HG03354 (cell line): Measurements from ENCODE around the gene MAPKAPK2.

Source experiments
- ATAC-seq: cut with Tn5 transposase; IDR thresholded peaks from one replicate; pipeline ENCODE4 v1.9.1; 2021; ENCODE audit warnings: mild to moderate bottlenecking; ENCODE audit not compliant: unreplicated experiment, poor library complexity, severe bottlenecking

The MAPKAPK2 gene

DNA sequence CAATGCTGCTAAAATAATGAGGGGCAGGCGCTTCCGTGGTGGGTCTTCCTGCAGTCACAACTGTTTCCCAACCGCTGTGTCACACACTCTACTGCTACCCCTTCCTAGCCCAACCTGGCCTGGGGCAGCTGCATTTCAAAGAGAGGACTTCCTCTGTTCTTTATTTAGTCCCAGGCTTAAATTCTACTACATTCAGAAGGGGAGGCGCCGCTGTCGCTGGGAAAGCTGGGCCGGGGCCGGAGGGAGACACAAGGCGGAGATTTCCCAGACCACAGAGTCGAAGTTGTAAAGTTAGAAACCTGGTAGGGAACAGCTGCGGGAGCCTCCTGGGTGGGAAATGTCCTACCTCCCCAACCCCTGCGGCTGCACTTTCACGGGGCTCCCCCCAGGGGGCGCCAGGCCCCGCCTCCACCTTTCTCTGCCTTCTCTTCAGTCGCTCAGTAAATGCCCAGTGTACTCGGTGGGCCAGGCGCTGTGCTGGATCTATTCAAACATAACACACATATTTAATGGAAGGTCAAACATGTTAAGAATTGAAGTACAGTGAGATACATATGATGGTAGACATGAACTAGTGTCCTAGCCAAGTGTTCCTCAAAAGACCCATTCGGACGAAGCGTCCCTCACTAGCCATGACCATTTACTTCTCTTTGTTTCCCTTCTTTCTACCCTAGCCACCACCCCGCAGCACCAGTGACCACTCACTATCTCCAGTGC lies 26.3 kb upstream of the MAPKAPK2 start:
- ATAC-seq, result peak; percentile 79

DNA sequence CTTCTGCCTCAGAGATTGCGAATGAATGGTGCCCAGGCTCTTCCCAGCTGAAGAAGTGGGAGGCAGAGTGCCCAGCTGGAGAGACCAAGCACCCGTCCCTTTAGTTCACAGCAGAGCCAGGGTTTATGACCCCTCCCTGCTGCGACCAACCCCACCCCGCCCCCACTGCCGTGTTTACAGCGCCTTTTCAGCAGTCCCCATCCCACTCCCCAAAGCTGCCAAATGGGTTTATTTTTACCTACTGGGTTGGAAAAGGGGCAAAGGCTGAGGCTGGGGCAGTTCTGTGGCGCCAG lies 25.8 kb upstream of the MAPKAPK2 start:
- ATAC-seq, result no peak

DNA sequence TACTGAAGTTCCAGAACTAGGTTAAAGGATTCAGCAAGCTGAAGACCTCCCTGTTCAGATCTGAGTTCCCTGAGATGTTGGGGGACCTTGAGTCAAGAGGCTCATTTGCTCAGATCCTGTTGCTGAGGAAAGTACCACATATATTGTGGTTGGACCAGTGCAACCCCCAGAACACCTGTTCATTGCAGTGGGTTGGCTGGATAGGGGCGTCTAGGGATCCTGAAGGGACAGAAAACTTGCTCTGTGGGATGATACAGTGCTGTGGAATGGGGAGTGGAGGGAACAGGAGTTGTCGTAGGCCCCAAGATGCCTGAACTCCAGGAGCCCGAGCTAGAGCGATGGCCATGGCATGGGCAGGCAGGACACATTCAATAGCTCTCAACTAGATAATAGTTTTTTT lies 24.6 kb upstream of the MAPKAPK2 start:
- no peak for ATAC-seq

DNA sequence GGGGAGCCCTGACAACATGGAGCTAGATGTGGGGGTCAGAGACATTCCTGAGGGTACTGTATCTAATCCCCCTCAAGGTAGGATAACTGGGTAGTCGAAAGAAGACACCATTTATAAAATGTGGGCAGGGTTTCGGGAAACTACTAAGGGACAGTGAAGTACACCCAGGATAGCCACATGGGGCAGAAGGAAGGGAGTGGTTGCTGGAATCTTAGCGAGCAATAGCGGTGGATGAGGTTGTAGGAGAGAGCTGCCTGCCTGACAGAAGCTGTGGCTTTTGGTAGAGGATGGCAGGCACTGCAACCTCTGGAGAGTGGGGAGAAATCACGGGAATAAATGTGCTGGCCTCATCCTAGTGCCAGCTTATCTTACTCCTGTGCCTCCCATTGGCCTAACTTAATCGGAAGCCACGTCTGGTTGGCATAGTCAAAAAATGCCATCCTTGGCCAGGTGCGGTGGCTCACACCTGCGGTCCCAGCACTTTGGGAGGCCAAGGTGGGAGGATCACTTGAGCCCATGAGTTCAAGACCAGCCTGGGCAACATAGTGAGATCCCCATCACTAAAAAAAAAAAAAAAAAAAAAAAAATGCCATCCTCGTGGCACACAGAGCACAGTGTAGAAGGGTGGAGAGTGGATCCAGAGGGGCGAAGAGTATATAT lies 23.4 kb upstream of the MAPKAPK2 start:
- no peak for ATAC-seq

DNA sequence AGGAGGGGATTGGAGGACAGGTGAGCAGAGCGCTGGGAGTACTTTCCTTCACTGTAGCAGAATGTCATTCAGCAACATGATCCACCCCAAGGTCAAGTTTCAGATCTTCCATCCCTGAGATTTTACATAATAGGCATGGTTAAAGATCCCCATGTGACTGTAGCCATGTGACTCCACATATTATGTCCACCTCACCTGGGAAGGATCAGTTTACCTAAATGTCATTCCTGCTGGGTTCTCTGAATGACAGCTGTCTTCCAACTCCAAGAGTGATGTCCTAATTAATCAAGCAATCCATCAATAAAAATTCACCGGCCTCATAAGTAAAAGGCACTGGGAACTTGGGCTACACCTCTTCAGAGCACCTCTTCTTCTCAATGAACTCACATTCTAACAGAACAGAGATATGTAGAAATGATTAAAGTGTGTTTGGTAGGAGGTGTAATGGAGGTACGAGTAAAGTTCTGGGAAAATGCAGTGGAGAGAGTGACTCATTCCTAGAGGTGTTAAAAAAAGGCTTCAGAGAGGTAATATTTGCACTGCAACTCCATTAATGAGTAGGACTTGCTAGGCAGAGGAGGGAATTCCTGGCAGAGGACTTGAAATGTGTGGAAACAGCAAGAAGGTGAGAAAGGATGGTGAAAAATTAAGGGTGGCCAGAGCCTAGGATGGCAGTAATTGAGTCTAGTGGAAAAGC lies 22.2 kb upstream of the MAPKAPK2 start:
- no peak for ATAC-seq

DNA sequence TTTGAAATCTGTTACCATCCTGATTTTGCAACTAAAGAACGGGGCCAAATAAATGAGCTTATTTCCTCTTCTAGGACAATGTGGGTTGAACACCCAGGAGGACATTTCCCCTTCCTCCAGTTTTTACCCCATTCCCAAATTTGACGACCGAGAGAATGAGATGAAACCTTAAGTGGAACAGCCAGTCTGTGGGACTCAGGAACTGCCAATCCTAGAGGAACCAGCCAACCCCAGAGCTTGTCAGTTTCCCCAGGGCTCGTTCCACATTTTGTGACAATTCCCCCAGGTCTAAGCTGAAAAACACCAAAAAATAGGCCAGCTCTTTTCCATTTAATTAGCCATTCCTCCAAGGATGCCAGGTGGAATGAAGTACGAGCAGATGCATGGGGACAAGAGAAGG lies 21.3 kb upstream of the MAPKAPK2 start:
- no peak for ATAC-seq

DNA sequence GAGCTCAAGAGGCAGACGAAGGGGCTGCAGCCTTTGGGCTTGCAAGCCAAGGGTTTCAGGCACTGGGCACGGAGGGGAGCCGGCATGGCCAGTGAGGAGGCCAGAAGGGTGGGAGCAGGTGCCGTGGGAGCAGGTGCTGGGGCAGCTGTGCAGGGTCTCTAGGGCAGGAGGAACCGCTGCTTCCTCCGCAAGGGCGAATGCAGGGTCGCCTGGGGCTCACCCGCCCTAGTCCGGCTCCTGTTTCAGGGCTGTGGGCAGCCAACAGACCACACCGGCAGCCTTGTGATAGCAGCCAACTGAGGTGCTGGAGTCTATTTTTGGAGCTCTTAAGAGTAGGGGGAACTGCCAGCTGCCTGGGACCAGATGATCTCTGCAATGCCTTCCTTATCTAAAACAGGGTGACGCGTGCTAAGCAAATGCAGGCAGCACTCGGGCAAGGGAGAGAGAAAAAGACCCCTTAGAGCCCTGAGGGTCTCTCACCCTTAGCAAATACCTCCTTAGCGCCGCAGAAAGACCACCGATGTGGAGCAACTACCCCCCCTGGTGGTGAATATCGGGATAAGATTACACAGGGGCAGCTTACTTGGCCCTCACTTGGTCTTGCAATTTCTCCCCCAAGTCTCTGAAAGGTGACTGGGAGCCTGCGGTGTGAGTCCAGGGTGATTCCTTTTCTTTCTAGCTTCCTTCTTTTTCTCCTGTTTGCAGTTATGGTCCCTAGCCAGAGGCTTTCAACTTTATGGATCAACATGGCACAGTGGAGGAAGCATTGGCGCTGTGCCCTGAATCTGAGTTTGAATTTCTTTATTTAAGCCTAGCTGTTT lies 20.7 kb upstream of the MAPKAPK2 start:
- ATAC-seq, result peak; percentile 68

DNA sequence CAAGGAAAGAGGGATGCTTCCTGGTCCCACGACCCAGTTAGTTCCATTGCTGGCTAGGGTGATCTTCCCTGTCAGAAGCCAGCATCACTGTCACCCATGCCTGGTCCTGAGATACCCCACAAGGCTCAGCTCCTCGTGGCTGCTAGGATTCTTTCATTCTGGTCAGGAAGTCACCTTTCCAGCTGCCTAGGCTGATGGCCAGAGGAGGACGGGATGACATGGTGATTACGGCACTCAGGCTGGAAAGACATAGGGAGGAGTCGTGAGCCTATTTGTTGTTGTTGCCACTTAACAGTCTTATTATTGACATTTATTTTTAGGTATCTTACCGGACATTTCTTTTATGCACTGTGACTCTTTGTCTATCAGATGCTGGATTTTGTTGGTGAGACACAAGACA lies 20.0 kb upstream of the MAPKAPK2 start:
- ATAC-seq, result no peak

DNA sequence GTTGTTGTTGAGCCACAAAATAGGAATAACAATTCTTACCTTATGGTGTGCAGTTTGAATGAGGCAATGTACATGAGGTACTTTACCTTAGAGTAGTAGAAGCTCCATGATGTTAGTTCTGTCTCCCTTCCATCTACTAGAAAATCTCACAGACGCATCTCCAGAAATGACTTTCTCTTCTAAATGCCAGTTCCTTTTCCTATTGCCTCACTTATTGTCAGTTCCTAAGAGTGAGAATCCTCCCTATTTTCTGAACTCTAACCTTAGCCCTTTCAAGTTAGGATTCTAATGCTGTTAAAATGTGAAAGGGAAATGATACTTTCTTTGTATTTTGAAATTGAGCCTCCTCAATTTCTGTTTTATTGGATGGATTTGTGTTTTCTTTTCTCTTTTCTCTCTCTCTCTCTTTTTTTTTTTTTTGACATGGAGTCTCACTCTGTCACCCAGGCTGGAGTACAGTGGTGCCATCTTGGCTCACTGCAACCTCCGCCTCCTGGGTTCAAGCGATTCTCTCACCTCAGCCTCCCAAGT lies 18.6 kb upstream of the MAPKAPK2 start:
- ATAC-seq, result no peak

DNA sequence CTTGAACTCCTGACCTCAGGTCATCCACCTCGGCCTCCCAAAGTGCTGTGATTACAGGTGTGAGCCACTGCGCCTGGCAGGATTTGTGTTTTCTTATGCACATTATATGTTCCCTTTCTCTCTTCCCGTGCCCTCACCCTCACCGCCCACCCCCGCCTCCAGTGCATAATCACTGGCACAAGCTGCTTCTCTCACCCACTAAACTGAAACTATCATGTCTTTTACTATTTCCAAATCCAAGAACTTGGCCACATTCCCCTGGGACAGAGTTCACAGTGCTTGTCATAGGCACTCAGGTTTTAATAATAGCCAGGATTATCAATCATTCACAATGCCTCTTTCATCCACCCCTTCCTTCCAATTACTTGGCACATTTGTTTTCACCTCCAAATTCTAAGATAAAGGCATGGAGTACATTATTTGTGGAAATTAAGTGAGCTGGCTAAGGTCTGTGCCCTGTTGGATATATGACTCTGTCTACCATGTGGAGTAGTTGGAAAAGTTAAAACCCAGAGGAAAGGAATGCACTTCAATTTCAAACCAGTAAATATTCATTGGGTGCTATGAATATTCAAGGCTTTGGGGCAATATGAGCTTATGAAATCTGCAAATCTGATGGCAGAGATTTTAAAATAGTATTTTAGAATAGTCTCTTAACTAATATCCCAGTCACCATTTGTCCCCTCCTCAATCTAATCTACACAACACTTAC lies 17.6 kb upstream of the MAPKAPK2 start:
- ATAC-seq, result no peak

DNA sequence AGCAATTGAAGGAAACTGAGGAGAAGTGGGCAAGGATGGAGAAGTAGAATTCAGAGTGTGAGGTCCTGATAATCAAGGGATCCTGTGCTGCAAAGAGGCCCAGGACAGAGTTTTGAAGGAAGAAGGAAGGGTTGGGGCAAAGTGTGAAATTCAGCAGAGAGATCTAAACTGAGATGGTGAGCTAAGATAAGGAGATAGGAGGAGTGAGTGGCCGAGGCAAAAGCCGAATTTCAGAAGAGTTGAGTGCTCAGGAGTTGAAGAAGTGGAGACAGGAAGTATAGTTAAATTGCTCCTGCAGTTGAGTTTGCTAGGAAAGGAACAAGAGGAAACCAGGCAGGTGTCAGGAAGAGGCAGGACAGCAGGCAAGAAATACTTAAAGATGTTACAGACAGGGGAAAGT lies 16.4 kb upstream of the MAPKAPK2 start:
- no peak for ATAC-seq

DNA sequence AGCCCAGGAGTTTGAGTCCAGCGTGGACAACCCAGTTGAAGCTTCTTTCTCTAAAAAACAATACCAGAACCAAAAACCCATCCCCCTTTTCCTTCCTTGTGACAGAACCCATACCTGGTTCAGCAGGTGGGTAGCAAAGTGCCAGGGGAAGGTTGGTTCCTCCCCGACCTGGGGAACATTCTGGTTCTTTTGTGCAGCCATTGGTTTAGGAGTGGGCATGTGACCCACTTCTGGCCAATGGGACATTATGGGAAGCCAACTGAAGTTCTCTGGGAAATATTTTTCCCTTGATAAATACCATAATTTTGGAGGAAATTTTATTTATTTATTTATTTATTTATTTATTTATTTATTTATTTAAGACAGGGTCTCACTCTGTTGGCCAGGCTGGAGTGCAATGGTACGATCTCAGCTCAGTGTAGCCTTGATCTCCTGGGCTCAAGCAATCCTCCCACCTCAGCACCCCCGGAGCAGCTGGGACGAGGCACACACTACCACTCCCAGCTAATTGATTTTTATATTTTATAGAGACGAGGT lies 15.8 kb upstream of the MAPKAPK2 start:
- ATAC-seq, result no peak

DNA sequence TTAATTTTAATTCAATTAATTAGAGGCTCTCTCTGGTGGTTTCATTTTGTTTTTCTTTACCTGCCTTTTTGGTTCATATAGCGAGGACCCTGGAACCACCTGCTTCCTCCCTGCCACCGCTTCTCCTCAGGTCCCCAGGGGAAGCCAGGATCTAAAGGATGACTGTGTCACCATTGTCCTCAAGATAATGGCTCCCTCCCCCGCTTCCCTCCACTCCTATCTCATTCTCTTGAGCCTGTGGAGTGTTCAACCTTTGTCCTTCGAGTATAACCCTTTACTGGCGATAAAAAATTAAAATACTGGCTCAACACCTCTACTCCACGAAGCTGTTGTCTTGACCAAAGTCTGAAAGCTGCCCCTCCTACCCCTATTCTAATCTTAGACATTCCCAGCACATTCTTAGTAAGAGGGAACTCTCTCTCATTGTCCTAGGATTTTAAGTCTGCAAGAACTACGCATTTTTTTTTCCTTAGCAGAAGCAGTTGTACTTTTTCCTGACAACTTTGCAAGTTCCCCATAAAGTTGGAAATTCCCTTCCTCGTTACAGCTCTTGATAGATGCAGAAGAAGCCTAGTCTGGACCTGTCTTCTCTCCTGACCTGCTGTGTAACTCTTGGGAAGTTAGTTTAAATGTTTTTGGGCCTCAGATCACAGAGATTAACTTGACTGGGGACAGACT lies 12.6 kb upstream of the MAPKAPK2 start:
- ATAC-seq, result no peak

DNA sequence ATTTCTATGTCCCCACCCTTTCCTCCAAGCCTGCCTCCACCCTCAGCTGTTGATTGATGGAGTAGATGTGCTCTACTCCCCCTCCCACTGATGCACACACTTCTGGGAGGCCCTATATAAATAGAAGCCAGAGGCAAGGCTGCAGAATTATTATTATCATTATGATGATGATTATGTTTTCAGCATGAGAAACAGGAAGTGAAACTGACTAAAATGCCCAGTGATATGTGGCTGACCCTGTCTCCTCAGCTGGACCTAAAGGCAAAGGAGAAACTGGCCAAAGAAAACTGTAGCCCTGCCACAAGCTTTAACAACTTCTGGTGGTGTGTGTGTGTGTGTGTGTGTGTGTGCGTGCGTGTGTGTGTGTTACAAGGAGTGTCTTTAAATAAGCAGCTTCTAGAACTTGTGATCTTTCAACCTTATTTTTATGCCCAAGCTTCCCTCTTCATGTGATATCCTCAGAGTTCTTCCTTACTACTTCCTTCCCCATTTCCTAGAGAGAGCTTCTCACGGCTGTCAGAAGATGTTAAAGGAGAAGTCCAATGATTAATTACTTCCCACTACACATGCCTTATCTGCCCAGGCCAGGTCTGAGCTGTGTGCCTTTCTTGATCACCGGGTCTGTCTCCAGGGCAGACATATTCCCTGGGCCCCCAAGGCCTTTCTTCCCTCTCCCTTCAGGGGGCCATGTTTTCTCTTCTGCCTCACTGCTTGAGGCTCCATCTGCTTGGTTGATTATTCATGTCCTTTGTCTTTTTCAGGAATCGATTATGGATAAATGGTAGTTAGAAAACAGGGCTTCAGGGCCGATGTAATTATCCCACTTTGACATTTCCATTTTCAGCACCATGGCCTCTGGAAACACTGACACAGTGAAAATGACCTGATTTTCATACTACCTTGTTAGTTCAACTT lies 11.6 kb upstream of the MAPKAPK2 start:
- no peak for ATAC-seq

DNA sequence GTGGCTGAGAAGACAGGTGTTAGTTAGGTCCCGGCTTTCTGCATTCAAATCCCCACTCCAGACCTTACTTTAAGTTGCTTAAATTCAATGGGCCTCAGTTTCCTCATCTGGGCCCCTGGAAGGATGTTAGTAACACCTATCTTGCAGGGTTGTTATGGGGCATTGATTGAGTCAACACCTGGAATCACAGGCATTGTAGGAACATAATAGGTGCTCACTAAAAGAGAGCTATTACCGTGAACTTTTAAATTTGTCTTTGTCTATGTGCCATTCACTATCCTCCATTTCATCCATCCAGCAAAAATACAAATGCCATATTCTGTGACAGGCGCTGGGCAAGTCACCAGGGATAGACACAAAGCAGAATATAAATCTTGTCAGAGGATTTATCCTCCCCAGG lies 10.5 kb upstream of the MAPKAPK2 start:
- ATAC-seq, result no peak

DNA sequence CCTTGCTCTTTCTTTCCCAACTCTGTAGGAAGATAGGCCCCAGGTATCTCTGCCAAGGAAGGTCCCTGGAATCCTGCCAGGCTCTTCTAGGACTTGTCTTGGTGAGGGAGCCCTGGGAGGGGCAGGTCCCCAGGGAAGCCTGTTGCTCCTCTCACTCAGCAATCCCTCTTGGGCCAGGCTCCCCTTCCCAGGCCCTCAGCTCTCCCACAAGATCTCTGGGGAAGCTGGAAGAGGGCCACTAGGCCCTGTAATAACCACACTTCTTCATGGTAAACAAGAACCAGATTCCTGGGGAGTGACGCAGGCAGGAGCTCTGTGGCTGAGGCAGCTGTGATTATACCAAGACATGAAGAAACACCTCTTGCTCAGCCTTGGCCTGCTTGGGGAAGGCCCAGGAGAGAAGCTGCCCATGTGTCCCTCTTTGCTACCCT lies 9.9 kb upstream of the MAPKAPK2 start:
- no peak for ATAC-seq

DNA sequence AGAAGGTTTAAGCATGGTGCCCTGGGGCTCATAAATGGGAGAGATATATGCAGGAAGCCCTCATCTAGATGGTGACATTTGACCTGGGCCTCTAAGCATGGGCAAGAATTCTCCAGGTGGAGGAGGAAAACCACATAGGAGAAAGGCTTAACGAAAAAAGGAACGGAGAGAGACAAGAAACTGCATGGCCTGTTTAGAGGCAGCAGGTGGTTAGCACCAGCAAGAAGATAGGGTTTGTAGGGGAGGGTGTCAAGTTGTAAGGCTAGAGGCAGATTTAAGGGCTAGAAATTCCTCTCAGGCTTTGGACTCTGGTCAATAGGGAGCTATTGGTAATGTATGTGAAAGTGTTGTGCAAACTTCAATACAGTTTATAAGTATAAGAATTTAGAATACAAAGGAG lies 8.2 kb upstream of the MAPKAPK2 start:
- no peak for ATAC-seq

DNA sequence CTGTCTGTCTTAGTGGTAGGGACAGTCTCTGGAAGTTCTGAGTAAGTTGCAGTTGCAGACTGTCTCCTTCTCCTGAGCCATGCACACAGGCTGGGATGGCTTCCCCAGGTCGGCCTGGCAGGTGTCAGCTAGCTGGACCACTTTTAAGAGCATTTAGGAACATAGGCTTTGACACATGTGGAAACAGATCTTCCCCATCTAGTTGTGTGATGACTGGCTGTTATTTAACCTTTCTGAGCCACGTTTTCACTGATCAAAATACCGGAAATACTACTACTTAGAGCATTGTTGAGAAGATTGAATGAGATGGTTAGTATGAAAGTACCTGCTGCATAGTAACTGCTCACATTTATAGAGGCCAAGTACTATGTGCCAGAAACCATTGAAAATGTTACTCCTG lies 6.2 kb upstream of the MAPKAPK2 start:
- no peak for ATAC-seq
